GM12892 (cell line): ENCODE data around the gene NPHP1.

Experiments
- POLR2A ChIP-seq: IDR thresholded peaks from 2 replicates; pipeline ENCODE4 v1.6.1; 2011; ENCODE audit warnings: low read depth, low read length, control low read depth
- POLR2AphosphoS5 ChIP-seq: IDR thresholded peaks from 2 replicates; pipeline ENCODE4 v1.6.1; 2011; ENCODE audit warnings: low read depth, low read length, control low read depth
- TAF1 ChIP-seq: IDR thresholded peaks from 2 replicates; pipeline ENCODE4 v1.6.1; 2011; ENCODE audit warnings: low read depth, mild to moderate bottlenecking, control low read depth, low read length, borderline replicate concordance

GRCh38 chr2:110130757-110131156 lies 74.1 kb downstream of the NPHP1 start:
- no peak for TF ChIP-seq TAF1
- TF ChIP-seq POLR2A = no peak
- no peak for TF ChIP-seq POLR2AphosphoS5
